Retinal pigment epithelial cell (primary cell): Measurements from ENCODE around the gene TMEM54.

Experiments
- DNase-seq: peaks from one replicate; pipeline ENCODE4 v3.0.0-alpha.2; 2010; ENCODE audit warnings: low read depth
- H3K4me3 ChIP-seq: 2 replicates; pipeline ENCODE4 v1.5.1; 2011; ENCODE audit warnings: mild to moderate bottlenecking, low read length, control low read depth, moderate library complexity
- TF ChIP-seq, protein P1 (sequence below): conservative IDR thresholded peaks from 2 replicates; pipeline ENCODE4 v1.5.1; 2011; ENCODE audit warnings: low read depth, low read length, control low read depth, inconsistent platforms

Gene TMEM54

DNA sequence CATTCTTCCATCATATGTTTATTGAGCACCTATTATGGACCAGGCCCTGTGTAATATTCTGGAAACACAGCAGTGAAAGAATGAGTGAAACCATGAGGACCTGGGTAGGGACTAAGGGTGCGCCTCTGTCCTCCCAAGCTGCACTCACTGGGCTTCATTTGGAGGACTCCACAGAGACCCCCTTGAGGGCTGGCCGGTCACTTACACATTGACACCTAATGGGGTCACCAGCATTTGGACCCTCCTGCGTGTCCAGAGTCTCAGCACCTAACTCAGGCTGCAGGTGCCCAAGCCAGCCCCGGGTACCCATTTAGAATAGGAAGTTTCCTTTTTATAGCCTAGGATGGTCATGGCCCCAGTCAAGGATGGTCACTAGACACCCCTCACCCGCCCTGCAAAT lies 27.7 kb downstream of the TMEM54 start:
- no peak overlapping the region for H3K4me3 ChIP-seq
- no peak for DNase-seq
- TF ChIP-seq, protein P1, sequence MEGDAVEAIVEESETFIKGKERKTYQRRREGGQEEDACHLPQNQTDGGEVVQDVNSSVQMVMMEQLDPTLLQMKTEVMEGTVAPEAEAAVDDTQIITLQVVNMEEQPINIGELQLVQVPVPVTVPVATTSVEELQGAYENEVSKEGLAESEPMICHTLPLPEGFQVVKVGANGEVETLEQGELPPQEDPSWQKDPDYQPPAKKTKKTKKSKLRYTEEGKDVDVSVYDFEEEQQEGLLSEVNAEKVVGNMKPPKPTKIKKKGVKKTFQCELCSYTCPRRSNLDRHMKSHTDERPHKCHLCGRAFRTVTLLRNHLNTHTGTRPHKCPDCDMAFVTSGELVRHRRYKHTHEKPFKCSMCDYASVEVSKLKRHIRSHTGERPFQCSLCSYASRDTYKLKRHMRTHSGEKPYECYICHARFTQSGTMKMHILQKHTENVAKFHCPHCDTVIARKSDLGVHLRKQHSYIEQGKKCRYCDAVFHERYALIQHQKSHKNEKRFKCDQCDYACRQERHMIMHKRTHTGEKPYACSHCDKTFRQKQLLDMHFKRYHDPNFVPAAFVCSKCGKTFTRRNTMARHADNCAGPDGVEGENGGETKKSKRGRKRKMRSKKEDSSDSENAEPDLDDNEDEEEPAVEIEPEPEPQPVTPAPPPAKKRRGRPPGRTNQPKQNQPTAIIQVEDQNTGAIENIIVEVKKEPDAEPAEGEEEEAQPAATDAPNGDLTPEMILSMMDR: no peak

DNA sequence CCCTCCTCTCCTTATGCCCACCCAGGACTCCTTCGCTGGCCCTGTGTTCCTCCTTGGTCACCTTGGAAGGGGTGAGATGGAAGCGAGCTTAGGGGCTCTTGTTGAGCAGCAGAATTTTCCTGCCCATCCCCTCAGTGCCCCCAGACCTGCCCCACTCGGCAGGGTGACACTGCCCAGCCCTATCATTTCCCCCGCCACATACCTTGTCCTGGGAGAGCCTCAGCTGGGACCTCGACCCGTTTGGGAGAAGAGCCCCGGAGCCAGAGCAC lies 29.1 kb downstream of the TMEM54 start:
- no peak overlapping the region for H3K4me3 ChIP-seq
- DNase-seq: no peak
- TF ChIP-seq, protein P1: no peak

DNA sequence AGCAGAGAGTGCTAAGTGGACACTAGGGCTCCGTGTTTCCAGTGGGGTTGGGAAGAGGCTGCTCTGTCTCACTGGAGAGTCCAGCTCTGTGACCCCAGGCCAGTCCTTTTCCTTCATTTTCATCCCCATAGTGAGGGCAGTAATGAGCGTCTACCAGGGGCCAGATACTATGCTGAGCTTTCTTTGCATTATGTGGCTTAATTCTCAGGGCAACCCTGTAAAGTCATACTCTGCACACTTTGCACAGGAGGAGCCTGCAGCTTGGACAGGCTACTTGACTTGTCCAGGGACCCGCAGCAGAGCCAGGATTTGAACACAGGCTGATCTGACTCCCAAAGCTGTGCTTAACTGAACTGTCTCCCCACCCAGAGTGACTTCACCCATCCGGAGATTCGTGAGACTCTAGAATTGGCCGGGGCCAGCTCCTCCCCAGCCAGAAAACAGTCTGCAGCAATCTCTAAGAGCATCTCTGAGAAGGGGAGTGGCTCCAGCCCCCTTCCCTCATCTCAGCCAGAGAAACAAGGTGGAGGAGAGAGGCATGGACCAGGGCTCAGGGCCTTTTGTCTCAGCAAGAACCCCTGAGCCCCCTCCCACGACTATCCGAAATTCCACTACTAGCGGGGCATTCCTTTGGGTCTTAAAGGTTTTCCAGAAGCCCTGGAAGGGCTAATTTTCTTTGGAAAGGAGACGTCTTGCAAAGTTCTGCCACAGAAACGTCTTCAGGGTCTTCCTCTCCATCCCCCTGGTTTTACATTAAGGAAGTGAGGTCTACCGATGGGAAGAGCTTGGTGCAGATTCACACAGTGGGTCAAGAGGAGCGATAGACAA lies 29.6 kb downstream of the TMEM54 start:
- TF ChIP-seq, protein P1: no peak
- H3K4me3 ChIP-seq: peak overlapping the region; percentile 45
- no peak for DNase-seq

DNA sequence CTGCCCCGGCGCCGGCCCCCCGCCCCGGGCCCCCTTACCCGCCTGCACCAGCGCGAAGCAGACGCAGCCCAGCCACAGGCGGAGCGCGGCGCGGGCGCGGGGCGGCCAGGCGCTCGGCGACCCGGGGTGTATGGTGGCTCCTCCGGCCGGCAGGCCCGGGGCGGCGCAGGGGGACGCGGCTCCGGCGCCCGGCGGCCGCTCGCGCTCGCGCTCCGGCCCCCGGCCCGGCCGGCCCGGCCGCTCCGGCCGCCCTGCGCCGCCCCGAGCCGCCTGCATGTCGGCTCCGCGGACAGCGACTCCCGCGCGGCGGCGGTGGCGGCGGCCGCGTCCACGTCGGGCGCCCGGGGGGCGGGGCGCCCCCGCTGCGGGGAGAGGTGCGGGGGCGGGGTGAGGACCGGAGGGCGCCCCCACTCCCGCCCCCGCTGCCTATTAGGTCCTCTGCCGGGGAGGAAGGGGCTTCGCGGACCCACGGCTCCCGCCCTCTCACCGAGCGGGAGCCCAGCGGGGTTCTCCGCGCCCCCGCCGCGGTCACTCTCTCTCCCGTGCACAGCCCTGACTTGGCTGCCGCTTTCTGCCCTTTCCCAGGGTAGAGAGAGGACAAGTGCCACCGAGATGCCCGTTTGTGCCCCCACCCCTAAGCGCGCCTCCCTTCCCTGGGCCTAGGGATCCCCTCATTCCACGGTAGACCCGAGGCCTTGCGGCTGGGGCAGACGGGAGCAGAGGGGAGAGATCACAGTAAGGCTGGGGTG lies 30.4 kb downstream of the TMEM54 start, which contains the start of gene FNDC5:
Gene FNDC5, minus strand, starts transcription at position 298 of the 749 bp plus-strand sequence.
- TF ChIP-seq, protein P1: no peak
- DNase-seq: no peak
- peak within 1 kb of the TSS; percentile 45 for H3K4me3 ChIP-seq

DNA sequence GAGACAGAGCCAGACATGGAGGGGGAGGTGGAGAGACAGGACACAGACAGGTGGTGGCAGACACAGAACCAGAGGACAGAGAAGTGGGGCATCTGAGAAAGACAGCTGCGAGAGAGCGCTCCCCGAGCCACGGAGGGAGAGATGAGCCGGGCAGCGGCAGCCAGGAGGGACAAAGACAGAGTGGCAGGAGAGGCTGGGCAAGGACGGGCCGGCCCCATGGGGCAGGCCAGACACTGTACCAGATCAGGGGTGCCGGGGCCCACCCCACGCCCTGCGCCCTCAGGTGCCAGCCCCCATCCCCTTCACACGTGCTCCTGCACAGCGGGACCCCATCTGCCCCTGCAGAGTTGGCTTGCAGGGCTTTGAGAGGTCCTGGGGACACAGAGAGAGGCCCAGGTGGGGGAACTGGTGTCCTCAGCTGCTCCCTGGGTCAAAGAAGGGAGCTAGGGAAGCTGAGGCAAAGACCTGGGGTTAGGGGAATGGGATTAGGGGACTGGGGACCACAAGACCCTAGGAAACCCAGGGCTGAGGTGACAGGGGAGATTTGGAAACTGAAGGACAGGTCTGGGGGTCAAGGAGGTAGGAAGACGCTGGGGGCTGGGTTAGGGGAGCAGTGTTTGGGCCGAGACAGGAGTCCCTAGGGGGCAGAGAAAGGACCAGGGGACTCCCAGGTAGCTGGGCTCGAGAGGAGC lies 31.1 kb downstream of the TMEM54 start:
- TF ChIP-seq, protein P1: no peak
- no peak for DNase-seq
- peak overlapping the region; percentile 24 for H3K4me3 ChIP-seq

DNA sequence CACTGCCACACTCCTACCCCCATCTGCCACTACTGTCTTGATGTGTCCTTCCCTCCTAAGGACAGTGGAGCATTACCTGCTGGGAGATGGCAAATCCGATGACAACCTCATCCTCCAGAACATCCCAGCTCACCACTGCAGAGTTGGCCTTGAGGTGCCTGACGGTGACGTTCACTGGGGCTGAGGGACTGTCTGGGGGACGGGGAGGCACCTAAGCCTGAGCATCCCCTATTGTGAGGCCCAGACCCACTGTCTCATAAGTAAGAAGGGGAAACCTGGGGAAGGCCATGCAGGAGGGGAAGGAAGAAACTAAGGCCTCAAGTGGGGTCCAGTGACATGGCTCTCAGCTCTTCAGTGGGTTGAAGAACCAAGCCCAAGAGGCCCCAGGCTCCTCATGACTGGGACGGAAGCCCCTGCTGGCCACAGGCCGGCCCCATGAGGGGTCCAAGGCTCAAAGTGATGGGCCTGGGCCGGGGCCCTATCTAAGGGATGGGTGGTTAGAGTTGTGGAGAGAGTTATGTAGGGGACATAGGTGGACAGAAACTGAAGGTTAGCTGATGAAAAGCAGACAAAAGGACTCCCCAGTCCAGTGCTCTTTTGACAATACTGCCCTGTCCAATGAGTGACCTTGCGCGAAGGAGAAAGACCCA lies 32.3 kb downstream of the TMEM54 start:
- H3K4me3 ChIP-seq: no peak overlapping the region
- TF ChIP-seq, protein P1: no peak
- no peak for DNase-seq
